H1 (cell line): Measurements from ENCODE around the gene JPT1. TPM values are rescaled to one million over a fixed set of nuclear protein-coding genes. Genes with fewer than 3 reads are reported as not detected.

Experiments
- BRCA1 ChIP-seq: IDR thresholded peaks from 2 replicates; pipeline ENCODE4 v1.6.1; 2012; ENCODE audit warnings: low read depth, low read length, improper control_type of control experiment
- CEBPB ChIP-seq: IDR thresholded peaks from 2 replicates; pipeline ENCODE4 v1.6.1; 2012; ENCODE audit warnings: low read depth, low read length
- CHD7 ChIP-seq: fragments of 300-600 bp; sonication (generic); IDR thresholded peaks from 2 replicates; pipeline ENCODE4 v1.7.1; 2012; ENCODE audit warnings: low read length, moderate library complexity, mild to moderate bottlenecking, inconsistent platforms; ENCODE audit not compliant: insufficient replicate concordance
- NRF1 ChIP-seq: IDR thresholded peaks from 2 replicates; pipeline ENCODE4 v1.6.1; 2011; ENCODE audit warnings: mild to moderate bottlenecking, low read depth, low read length, improper control_type of control experiment
- POU5F1 ChIP-seq: IDR thresholded peaks from 2 replicates; pipeline ENCODE4 v1.6.1; 2011; ENCODE audit warnings: low read depth, mild to moderate bottlenecking, low read length, moderate library complexity
- SIX5 ChIP-seq: IDR thresholded peaks from 2 replicates; pipeline ENCODE4 v1.6.1; 2011; ENCODE audit warnings: mild to moderate bottlenecking, low read depth, low read length
- polyA plus RNA-seq, 7 experiments: library from polyadenylated mRNA; depleted of rRNA in 3 of 7; stranded (reverse) in 5 of 7; unstranded in 2 of 7; fragments of >200 nt in 5 of 7; fragments of 200-250 nt in 2 of 7; gene quantifications; 1 replicate in 5 of 7; 2 replicates in 1 of 7; 4 replicates in 1 of 7; pipeline versions ENCODE4 v1.2.1 to v1.2.3, GENCODE V29; 2011 to 2013; ENCODE audit warnings: missing spikeins in 2 of 7, mixed read lengths in 2 of 7
- total RNA-seq: library from RNA; stranded (reverse); fragmentation: NEBNext Ultra II Directional; extraction: Animal tissue kit (Norgen Biotek cat#: 25700); gene quantifications from 2 replicates; pipeline ENCODE4 v1.2.1, GENCODE V29; 2021

The JPT1 gene
- total and polyA plus RNA-seq, 2 of the 8 experiments (the other 6 are each of a cell fraction or from before 2014, with no cell fraction given) = 154 to 369 TPM

- TF ChIP-seq CEBPB (no peak), SIX5 (no peak), NRF1 (no peak), BRCA1 (no peak), CHD7 (no peak), POU5F1 (no peak)
Observed at GRCh38 chr17:75181110-75181509, 26.8 kb upstream of the JPT1 start (continued).
